HCT116 (cell line): ENCODE measurements around the gene SLC7A1. TPM values are rescaled to one million over a fixed set of nuclear protein-coding genes. Genes with fewer than 3 reads are reported as not detected.

Experiments
- ATAC-seq: fragments of 200-7000 bp; cut with Tn5 transposase; 2 replicates; pipeline ENCODE4 v1.9.1; 2020; ENCODE audit warnings: mild to moderate bottlenecking, moderate library complexity
- BruUV-seq: library from RNA; stranded (reverse); fragments of 400-500 nt; replicated peaks from 2 replicates; lab custom pipeline; 2021; lab: Mats Ljungman, UMichigan
- CTCF ChIA-PET: fragments of 300-600 bp; sonication (Branson Sonifier 250); formaldehyde crosslinking; loops from one replicate; lab custom pipeline; 2021; ENCODE audit warnings: antibody characterized with exemption; lab: Charles Lee
- POLR2A ChIA-PET: fragments of 300-600, 350-600 bp; sonication (Branson Sonifier 250); formaldehyde crosslinking; loops from one replicate; lab custom pipeline; 2021; ENCODE audit warnings: antibody characterized with exemption; lab: Charles Lee
- RAD21 ChIA-PET, 2 experiments: fragments of 300-600 bp; sonication (Branson Sonifier 250); formaldehyde crosslinking; loops; one replicate each; lab custom pipeline; 2023; ENCODE audit warnings: low total read pairs in 2 of 2; ENCODE audit not compliant: uncharacterized antibody in 2 of 2, unreplicated experiment in 2 of 2, low non-redundant PET in 1 of 2; lab: Charles Lee
- DNase-seq: peaks from one replicate; pipeline ENCODE4 v3.0.0-alpha.2; 2010; ENCODE audit warnings: low read depth, low spot score
- H2AFZ ChIP-seq: fragments of 200-600 bp; shearing (Covaris generic), sonication (generic); 2 replicates; pipeline ENCODE4 v1.6.1; 2017; ENCODE audit warnings: low read depth, mixed run types, mixed read lengths, antibody characterized with exemption, low read length; ENCODE audit not compliant: poor library complexity, severe bottlenecking
- H3K27ac ChIP-seq: 2 replicates; pipeline ENCODE4 v1.5.1; 2012; ENCODE audit warnings: low read depth, low read length
- H3K27me3 ChIP-seq: fragments of 200-600 bp; sonication (generic); 2 replicates; pipeline ENCODE4 v1.6.1; 2016; ENCODE audit warnings: mixed run types, low read length, mixed read lengths; ENCODE audit not compliant: insufficient read depth
- H3K36me3 ChIP-seq, 2 experiments: fragments of 200-500 bp in 1 of 2; fragments of 200-600 bp in 1 of 2; sonication (Bioruptor generic) in 1 of 2; sonication (generic) in 1 of 2; 2 replicates each; pipeline versions ENCODE4 v1.5.1 to v1.6.1; 2014 to 2016; ENCODE audit warnings: low read length in 2 of 2, inconsistent platforms in 1 of 2, mixed read lengths in 1 of 2, mixed run types in 1 of 2; ENCODE audit not compliant: insufficient read depth in 2 of 2, control insufficient read depth in 1 of 2
- H3K4me1 ChIP-seq, 2 experiments: fragments of 200-600 bp in 1 of 2; sonication (generic) in 1 of 2; 2 replicates each; pipeline versions ENCODE4 v1.5.1 to v1.6.1; 2012 to 2017; ENCODE audit warnings: low read length in 2 of 2, inconsistent platforms in 1 of 2, mild to moderate bottlenecking in 1 of 2, mixed read lengths in 1 of 2, mixed run types in 1 of 2, moderate library complexity in 1 of 2; ENCODE audit not compliant: insufficient read depth in 2 of 2, control insufficient read depth in 1 of 2
- H3K4me2 ChIP-seq: fragments of 200-600 bp; sonication (generic); 2 replicates; pipeline ENCODE4 v1.6.1; 2017; ENCODE audit warnings: mixed run types, low read length, mixed read lengths
- H3K4me3 ChIP-seq, 2 experiments: fragments of 200-600 bp in 1 of 2; sonication (generic) in 1 of 2; replicated peaks in 1 of 2; 2 replicates each; pipeline ENCODE4 v1.5.1; 2011 to 2016; ENCODE audit warnings: low read length in 2 of 2, control low read depth in 1 of 2, low read depth in 1 of 2, mild to moderate bottlenecking in 1 of 2, mixed read lengths in 1 of 2, mixed run types in 1 of 2
- H3K79me2 ChIP-seq: fragments of 200-600 bp; sonication (generic); 2 replicates; pipeline ENCODE4 v1.6.1; 2017; ENCODE audit warnings: mild to moderate bottlenecking, mixed run types, low read length, moderate library complexity, mixed read lengths; ENCODE audit not compliant: insufficient read depth
- H3K9ac ChIP-seq: fragments of 200-600 bp; sonication (generic); 2 replicates; pipeline ENCODE4 v1.6.1; 2016; ENCODE audit warnings: low read length, mixed read lengths
- H3K9me2 ChIP-seq: fragments of 200-600 bp; sonication (generic), shearing (Covaris generic); 2 replicates; pipeline ENCODE4 v1.6.1; 2017; ENCODE audit warnings: mixed run types, mild to moderate bottlenecking, moderate library complexity; ENCODE audit not compliant: insufficient read depth
- H3K9me3 ChIP-seq, 2 experiments: fragments of 200-500 bp in 1 of 2; fragments of 200-600 bp in 1 of 2; sonication (Bioruptor generic) in 1 of 2; sonication (generic) in 1 of 2; 2 replicates each; pipeline ENCODE4 v1.6.1; 2014 to 2017; ENCODE audit warnings: low read length in 2 of 2, mixed read lengths in 2 of 2, inconsistent platforms in 1 of 2, low read depth in 1 of 2, mild to moderate bottlenecking in 1 of 2, mixed run types in 1 of 2, moderate library complexity in 1 of 2; ENCODE audit not compliant: control insufficient read depth in 1 of 2, insufficient read depth in 1 of 2
- H4K20me1 ChIP-seq: fragments of 200-600 bp; sonication (generic), shearing (Covaris generic); 2 replicates; pipeline ENCODE4 v1.6.1; 2017; ENCODE audit warnings: mixed run types, mild to moderate bottlenecking, moderate library complexity; ENCODE audit not compliant: insufficient read depth
- ATF3 ChIP-seq: IDR thresholded peaks from 2 replicates; pipeline ENCODE4 v1.6.1; 2012
- CBX3 ChIP-seq: IDR thresholded peaks from 2 replicates; pipeline ENCODE4 v1.6.1; 2012; ENCODE audit warnings: low read depth
- CEBPB ChIP-seq: IDR thresholded peaks from 2 replicates; pipeline ENCODE4 v1.6.1; 2012; ENCODE audit warnings: low read depth
- CTCF ChIP-seq, 3 experiments: fragments of 200-600 bp in 1 of 3; sonication (generic) in 1 of 3; IDR thresholded peaks in 2 of 3; conservative IDR thresholded peaks in 1 of 3; 2 replicates each; pipeline ENCODE4 v1.5.1; 2012 to 2017; ENCODE audit warnings: low read depth in 2 of 3, low read length in 2 of 3, antibody characterized with exemption in 1 of 3, borderline replicate concordance in 1 of 3, control low read depth in 1 of 3, mild to moderate bottlenecking in 1 of 3, mixed read lengths in 1 of 3, mixed run types in 1 of 3, moderate library complexity in 1 of 3; ENCODE audit not compliant: insufficient read depth in 1 of 3
- EGR1 ChIP-seq: IDR thresholded peaks from 2 replicates; pipeline ENCODE4 v1.6.1; 2012; ENCODE audit warnings: low read depth
- ELF1 ChIP-seq: IDR thresholded peaks from 2 replicates; pipeline ENCODE4 v1.6.1; 2012; ENCODE audit warnings: low read depth, borderline replicate concordance
- EZH2 ChIP-seq: fragments of 200-600 bp; sonication (generic); IDR thresholded peaks from 2 replicates; pipeline ENCODE4 v1.6.1; 2017; ENCODE audit warnings: antibody characterized with exemption, mixed run types
- EZH2phosphoT487 ChIP-seq: fragments of 200-600 bp; IDR thresholded peaks from 2 replicates; pipeline ENCODE4 v1.6.1; 2018; ENCODE audit warnings: antibody characterized with exemption, borderline replicate concordance
- FOSL1 ChIP-seq: IDR thresholded peaks from 2 replicates; pipeline ENCODE4 v1.6.1; 2012; ENCODE audit warnings: low read depth
- JUND ChIP-seq: IDR thresholded peaks from 2 replicates; pipeline ENCODE4 v1.6.1; 2012
- MAX ChIP-seq: IDR thresholded peaks from 2 replicates; pipeline ENCODE4 v1.6.1; 2012
- RAD21 ChIP-seq: IDR thresholded peaks from 2 replicates; pipeline ENCODE4 v1.6.1; 2012; ENCODE audit warnings: low read depth, mild to moderate bottlenecking
- REST ChIP-seq: IDR thresholded peaks from 2 replicates; pipeline ENCODE4 v1.6.1; 2012; ENCODE audit warnings: low read depth
- SIN3A ChIP-seq: IDR thresholded peaks from 2 replicates; pipeline ENCODE4 v1.6.1; 2012; ENCODE audit warnings: low read depth
- SP1 ChIP-seq: IDR thresholded peaks from 2 replicates; pipeline ENCODE4 v1.6.1; 2012; ENCODE audit warnings: low read depth
- SRF ChIP-seq: IDR thresholded peaks from 2 replicates; pipeline ENCODE4 v1.6.1; 2012; ENCODE audit warnings: low read depth
- TCF7L2 ChIP-seq: IDR thresholded peaks from 2 replicates; pipeline ENCODE4 v1.7.0; 2011; ENCODE audit warnings: borderline replicate concordance, inconsistent platforms; ENCODE audit not compliant: insufficient read depth, insufficient read length; ENCODE audit errors: extremely low read depth
- YY1 ChIP-seq: IDR thresholded peaks from 2 replicates; pipeline ENCODE4 v1.6.1; 2011; ENCODE audit warnings: low read length, low read depth, moderate library complexity, mild to moderate bottlenecking; ENCODE audit not compliant: insufficient replicate concordance; ENCODE audit errors: extremely low read depth
- ZFX ChIP-seq: fragments of 450-650 bp; IDR thresholded peaks from 2 replicates; pipeline ENCODE4 v1.6.1; 2017
- ZNF274 ChIP-seq: fragments of 200-500 bp; sonication (Bioruptor generic); IDR thresholded peaks from 2 replicates; pipeline ENCODE4 v1.6.1; 2014; ENCODE audit warnings: mild to moderate bottlenecking, low read depth, low read length, inconsistent platforms
- intact Hi-C: fragments of 100-400 bp; cut with micrococcal nuclease; formaldehyde crosslinking; loops from 2 replicates; pipeline ENCODE4 v1.10.0; 2022
- total RNA-seq: library from RNA; stranded (reverse); gene quantifications from one replicate; pipeline ENCODE4 v1.2.1, GENCODE V29; 2021; ENCODE audit not compliant: unreplicated experiment

The SLC7A1 gene
- total RNA-seq, 1 experiment from 2014 or later, result 124 TPM

- intact Hi-C loops, result no loop called here
- DNase-seq (no peak), ATAC-seq (no peak)
- ChIA-PET RAD21 (interaction anchor here in 1 of 2 experiments (0.6 kb wide), 1 partner anchor 20 kb away, joined by 3 read pairs; no protein-coding TSS in a partner anchor), CTCF (interaction anchor here (0.7 to 3.8 kb wide), 5 partner anchors 11 to 235 kb away, joined by 3 to 26 read pairs (median 10); no protein-coding TSS in a partner anchor), POLR2A (no interaction called here)
- Histone ChIP-seq H3K9me2 (no peaks in the 10 kb centered on the region), H3K4me1 (no peaks in the 10 kb centered on the region), H3K36me3 (no peaks in the 10 kb centered on the region), H2AFZ (no peak overlapping the region), H4K20me1 (no peaks in the 10 kb centered on the region; the same call in 1 of the 2 replicates), H3K27me3 (peaks cover 8% of the 10 kb centered on the region; the same call in 1 of the 2 replicates), H3K4me2 (no peak overlapping the region), H3K4me3 (no peak overlapping the region), H3K79me2 (no peaks in the 10 kb centered on the region), H3K9ac (no peak overlapping the region), H3K27ac (no peak overlapping the region), H3K9me3 (no peaks in the 10 kb centered on the region)
- BruUV-seq, result no TSS peak
- no peak for TF ChIP-seq MAX
- no peak for TF ChIP-seq FOSL1
- no peak for TF ChIP-seq EGR1
- TF ChIP-seq JUND, result no peak
- no peak for TF ChIP-seq YY1
- TF ChIP-seq SIN3A, result no peak
- no peak for TF ChIP-seq TCF7L2
- no peak for TF ChIP-seq CBX3
- no peak for TF ChIP-seq SRF
- no peak for TF ChIP-seq RAD21
- TF ChIP-seq ELF1, result no peak
- no peak for TF ChIP-seq CEBPB
- no peak for TF ChIP-seq ATF3
- no peak for TF ChIP-seq REST
- no peak for TF ChIP-seq ZFX
- TF ChIP-seq ZNF274, result no peak
- no peak for TF ChIP-seq SP1
- no peak for TF ChIP-seq EZH2
- TF ChIP-seq EZH2phosphoT487, result no peak
- TF ChIP-seq CTCF (IDR thresholded peaks at IDR 0.05 in 2 of 3, conservative IDR thresholded peaks at IDR 0.05 in 1 of 3; ENCODE audit: borderline replicate concordance in 1 of 3, insufficient read depth in 1 of 3, low read depth in 2 of 3, low read length in 2 of 3), result no peak
- TF ChIP-seq, all 23 proteins: peak for 0
Measured at GRCh38 chr13:29473166-29473565, 122.3 kb downstream of the SLC7A1 start.
